Spleen (tissue), 7 donors: ENCODE results near the gene KLHL6.

Experiments
- CTCF ChIP-seq, 11 experiments: fragments of 200-600 bp in 7 of 11; fragments of 450-650 bp in 4 of 11; sonication (generic) in 4 of 11; IDR thresholded peaks in 8 of 11; conservative IDR thresholded peaks in 3 of 11; 1 replicate in 7 of 11; 2 replicates in 4 of 11; pipeline versions ENCODE4 v1.4.0 to v1.8.0; 2016 to 2021; ENCODE audit warnings: antibody characterized with exemption in 11 of 11, inconsistent platforms in 4 of 11, mild to moderate bottlenecking in 1 of 11
- POLR2A ChIP-seq, 3 donors: fragments of 450-650 bp; IDR thresholded peaks; one replicate each; pipeline ENCODE4 v1.5.1; 2017; ENCODE audit warnings: antibody characterized with exemption in 3 of 3, mild to moderate bottlenecking in 1 of 3
- POLR2AphosphoS5 ChIP-seq, 3 donors: sonication (generic); formaldehyde crosslinking; IDR thresholded peaks; one replicate each; pipeline ENCODE4 v1.5.1; 2017; ENCODE audit warnings: antibody characterized with exemption in 3 of 3
- donor health status: DM: no; HTN: no; CAD: no; lungs with moderate emphysema.
- donor health status: DM: no; HTN: no; CAD: no.
- donor health status: DM: no; HTN: no; CAD: no.

- TF ChIP-seq CTCF (IDR thresholded peaks at IDR 0.05 in 8 of 11, conservative IDR thresholded peaks at IDR 0.05 in 3 of 11) (peak in 4 of 11 experiments; percentile 9 to 30 (median 18)), POLR2AphosphoS5 (IDR thresholded peaks at IDR 0.05) (peak; percentile 53 to 95 (median 93)), POLR2A (IDR thresholded peaks at IDR 0.05) (peak in 1 of 3 donors; percentile 84)
These were observed at the start of gene KLHL6 for GRCh38 chr3:183555541-183556081.
